ENCODE results near the gene CREM. TPM values are rescaled to one million over a fixed set of nuclear protein-coding genes. Genes with fewer than 3 reads are reported as not detected.

CREM gene
- total RNA-seq, 1 experiment from 2014 or later = 20.0 TPM

- no peak overlapping the region for H2BK12ac ChIP-seq (ENCODE audit: insufficient read length, low read depth, low read length)
- no peaks in the 10 kb centered on the region for H3K9me3 ChIP-seq (ENCODE audit: control insufficient read depth, low read depth, low read length)
- Mint-ChIP-seq H3K36me3 (ENCODE audit: insufficient read depth in 1 of 3, low read depth in 3 of 3) (peaks cover 0 to 4% (median 3%) of the 10 kb centered on the region in 3 experiments; a peak in 3 of 7 replicates), H3K4me1 (no peaks in the 10 kb centered on the region), H3K4me3 (no peak overlapping the region), H3K27ac (no peak overlapping the region), H3K9me3 (peaks cover 7% of the 10 kb centered on the region in 2 experiments; a peak in 4 of 5 replicates), H3K27me3 (ENCODE audit: low read depth) (no peaks in the 10 kb centered on the region)
- H3K4me2 ChIP-seq (ENCODE audit: insufficient read depth, insufficient read length, low read length) = no peak overlapping the region
- H2AFZ ChIP-seq (ENCODE audit: low read length) = no peak overlapping the region
- H2BK15ac ChIP-seq (ENCODE audit: low read depth, low read length) = no peak overlapping the region
- H3K9ac ChIP-seq (ENCODE audit: extremely low read depth, insufficient read length, low read length) = no peak overlapping the region
- H3T11ph ChIP-seq (ENCODE audit: low read length) = no peak overlapping the region
- H3K18ac ChIP-seq (ENCODE audit: insufficient read length, low read depth, low read length) = no peak overlapping the region
- H4K8ac ChIP-seq (replicated peaks; ENCODE audit: insufficient read length, low read depth, low read length) = no peak overlapping the region
- H3K23ac ChIP-seq (ENCODE audit: insufficient read length, low read depth, low read length) = no peak overlapping the region
- no peak overlapping the region for H2BK5ac ChIP-seq (ENCODE audit: insufficient read length, low read length)
- H3K79me1 ChIP-seq (ENCODE audit: insufficient read depth, low read depth, low read length, poor library complexity, severe bottlenecking) = no peaks in the 10 kb centered on the region
- no peak overlapping the region for H3K27ac ChIP-seq (ENCODE audit: insufficient read length, low read depth, low read length)
- no peaks in the 10 kb centered on the region for H3K79me2 ChIP-seq (ENCODE audit: insufficient read depth, low read length)
- H3K4ac ChIP-seq (ENCODE audit: low read depth, low read length) = no peak overlapping the region
- H2BK120ac ChIP-seq (ENCODE audit: low read depth, low read length, poor library complexity, severe bottlenecking) = no peak overlapping the region
- TF ChIP-seq, protein P1, sequence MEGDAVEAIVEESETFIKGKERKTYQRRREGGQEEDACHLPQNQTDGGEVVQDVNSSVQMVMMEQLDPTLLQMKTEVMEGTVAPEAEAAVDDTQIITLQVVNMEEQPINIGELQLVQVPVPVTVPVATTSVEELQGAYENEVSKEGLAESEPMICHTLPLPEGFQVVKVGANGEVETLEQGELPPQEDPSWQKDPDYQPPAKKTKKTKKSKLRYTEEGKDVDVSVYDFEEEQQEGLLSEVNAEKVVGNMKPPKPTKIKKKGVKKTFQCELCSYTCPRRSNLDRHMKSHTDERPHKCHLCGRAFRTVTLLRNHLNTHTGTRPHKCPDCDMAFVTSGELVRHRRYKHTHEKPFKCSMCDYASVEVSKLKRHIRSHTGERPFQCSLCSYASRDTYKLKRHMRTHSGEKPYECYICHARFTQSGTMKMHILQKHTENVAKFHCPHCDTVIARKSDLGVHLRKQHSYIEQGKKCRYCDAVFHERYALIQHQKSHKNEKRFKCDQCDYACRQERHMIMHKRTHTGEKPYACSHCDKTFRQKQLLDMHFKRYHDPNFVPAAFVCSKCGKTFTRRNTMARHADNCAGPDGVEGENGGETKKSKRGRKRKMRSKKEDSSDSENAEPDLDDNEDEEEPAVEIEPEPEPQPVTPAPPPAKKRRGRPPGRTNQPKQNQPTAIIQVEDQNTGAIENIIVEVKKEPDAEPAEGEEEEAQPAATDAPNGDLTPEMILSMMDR (conservative IDR thresholded peaks at IDR 0.05) = no peak
- H2AK5ac ChIP-seq (ENCODE audit: insufficient read length, low read length) = no peak overlapping the region
- no CpG with 5 or more reads among the region's 4 CpGs for WGBS (ENCODE audit: extremely low coverage, insufficient read length, low lambda C conversion rate)
- H4K91ac ChIP-seq (ENCODE audit: insufficient read length, low read depth, low read length) = no peak overlapping the region
- no peak overlapping the region for H3K14ac ChIP-seq (ENCODE audit: insufficient read depth, low read length)
- no peak for DNase-seq
- no peaks in the 10 kb centered on the region for H3K23me2 ChIP-seq (ENCODE audit: insufficient read length, low read depth, low read length, poor library complexity, severe bottlenecking)
- no peaks in the 10 kb centered on the region for H3K4me1 ChIP-seq (ENCODE audit: insufficient read depth, low read length)
- no peaks in the 10 kb centered on the region for H3K27me3 ChIP-seq (ENCODE audit: insufficient read depth, low read length)
- no peak overlapping the region for H3K56ac ChIP-seq (ENCODE audit: insufficient read length, low read depth, low read length)
- no peak overlapping the region for H2BK20ac ChIP-seq (ENCODE audit: low read depth, low read length, poor library complexity, severe bottlenecking)
- H4K5ac ChIP-seq (ENCODE audit: insufficient read length, low read depth, low read length) = no peak overlapping the region
- no peaks in the 10 kb centered on the region for H4K20me1 ChIP-seq (ENCODE audit: control insufficient read depth, insufficient read depth, insufficient read length)
These were observed 38.5 kb downstream of the CREM start for GRCh38 chr10:35165136-35165535.
